HL-60 (cell line): ENCODE data around the gene DEPDC1B.
A peak's percentile ranks its signal among the peaks of the same experiment; 100 is the strongest.

ENCODE experiments used
- DNase-seq, 2 experiments: peaks; one replicate each; pipeline ENCODE4 v3.0.0-alpha.2; 2010 to 2020; ENCODE audit warnings: low read depth in 1 of 2, low spot score in 1 of 2
- H3K27ac ChIP-seq: fragments of 250-450 bp; sonication (Bioruptor Pico); replicated peaks from 2 replicates; pipeline ENCODE4 v1.5.1; 2020; ENCODE audit warnings: mild to moderate bottlenecking, moderate library complexity
- H3K27me3 ChIP-seq: fragments of 250-450 bp; sonication (Bioruptor Pico); 2 replicates; pipeline ENCODE4 v1.5.1; 2021; ENCODE audit warnings: mild to moderate bottlenecking, moderate library complexity; ENCODE audit not compliant: insufficient read depth, poor library complexity, severe bottlenecking
- H3K4me3 ChIP-seq: replicated peaks from 2 replicates; pipeline ENCODE4 v1.5.1; 2011; ENCODE audit warnings: mild to moderate bottlenecking, control low read depth, low read length; ENCODE audit not compliant: insufficient read depth
- GABPA ChIP-seq: IDR thresholded peaks from 2 replicates; pipeline ENCODE4 v1.6.1; 2012; ENCODE audit warnings: low read depth
- POLR2AphosphoS5 ChIP-seq: IDR thresholded peaks from 2 replicates; pipeline ENCODE4 v1.6.1; 2012; ENCODE audit warnings: low read depth
- REST ChIP-seq: IDR thresholded peaks from 2 replicates; pipeline ENCODE4 v1.6.1; 2012; ENCODE audit warnings: low read depth; ENCODE audit not compliant: insufficient replicate concordance
- SPI1 ChIP-seq: IDR thresholded peaks from 2 replicates; pipeline ENCODE4 v1.6.1; 2012; ENCODE audit warnings: low read depth, mild to moderate bottlenecking, borderline replicate concordance
- TF ChIP-seq, protein P1 (sequence below): IDR thresholded peaks from one replicate; pipeline ENCODE4 v1.5.1; 2011; ENCODE audit warnings: low read length, control low read depth, inconsistent platforms; ENCODE audit not compliant: insufficient read depth

The DEPDC1B gene

GRCh38 chr5:60703944-60704343, 4.0 kb upstream of the DEPDC1B start:
- no peak for DNase-seq
- Histone ChIP-seq H3K27ac (no peak overlapping the region), H3K27me3 (no peaks in the 10 kb centered on the region), H3K4me3 (no peak overlapping the region)
- no peak for TF ChIP-seq POLR2AphosphoS5
- TF ChIP-seq, protein P1, sequence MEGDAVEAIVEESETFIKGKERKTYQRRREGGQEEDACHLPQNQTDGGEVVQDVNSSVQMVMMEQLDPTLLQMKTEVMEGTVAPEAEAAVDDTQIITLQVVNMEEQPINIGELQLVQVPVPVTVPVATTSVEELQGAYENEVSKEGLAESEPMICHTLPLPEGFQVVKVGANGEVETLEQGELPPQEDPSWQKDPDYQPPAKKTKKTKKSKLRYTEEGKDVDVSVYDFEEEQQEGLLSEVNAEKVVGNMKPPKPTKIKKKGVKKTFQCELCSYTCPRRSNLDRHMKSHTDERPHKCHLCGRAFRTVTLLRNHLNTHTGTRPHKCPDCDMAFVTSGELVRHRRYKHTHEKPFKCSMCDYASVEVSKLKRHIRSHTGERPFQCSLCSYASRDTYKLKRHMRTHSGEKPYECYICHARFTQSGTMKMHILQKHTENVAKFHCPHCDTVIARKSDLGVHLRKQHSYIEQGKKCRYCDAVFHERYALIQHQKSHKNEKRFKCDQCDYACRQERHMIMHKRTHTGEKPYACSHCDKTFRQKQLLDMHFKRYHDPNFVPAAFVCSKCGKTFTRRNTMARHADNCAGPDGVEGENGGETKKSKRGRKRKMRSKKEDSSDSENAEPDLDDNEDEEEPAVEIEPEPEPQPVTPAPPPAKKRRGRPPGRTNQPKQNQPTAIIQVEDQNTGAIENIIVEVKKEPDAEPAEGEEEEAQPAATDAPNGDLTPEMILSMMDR, result no peak

DNA sequence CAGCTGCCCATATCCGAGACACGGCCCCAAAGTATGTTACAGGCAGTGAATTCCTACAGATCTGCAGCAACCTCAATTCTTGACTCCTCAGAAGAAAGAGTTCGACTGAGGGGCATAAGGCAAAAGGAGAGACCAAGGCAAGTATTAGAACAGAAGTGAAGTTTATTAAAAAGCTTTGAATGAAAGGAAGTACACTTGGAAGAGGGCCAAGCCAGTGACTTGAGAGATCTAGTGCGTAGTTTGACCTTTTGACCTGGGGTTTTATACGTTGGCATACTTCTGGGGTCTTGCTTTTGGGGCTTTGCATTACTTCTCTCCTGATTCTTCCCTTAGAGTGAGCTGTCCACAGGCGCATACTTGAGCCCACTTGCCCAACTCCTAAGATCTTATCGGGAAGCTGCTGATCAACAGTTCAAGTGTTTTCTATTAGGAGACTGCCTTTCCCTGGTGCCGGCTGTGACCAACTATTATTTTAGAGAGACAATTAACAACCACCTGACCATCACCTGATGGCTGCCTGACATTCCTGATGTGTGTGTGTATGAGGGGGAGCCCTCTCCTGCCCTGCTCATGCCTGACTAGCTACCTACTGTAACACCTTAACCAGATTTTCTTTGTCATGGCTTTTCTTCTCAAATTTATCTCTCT, 1.5 kb upstream of the DEPDC1B start:
- Histone ChIP-seq H3K4me3 (no peak overlapping the region), H3K27me3 (no peaks in the 10 kb centered on the region), H3K27ac (no peak overlapping the region)
- TF ChIP-seq REST (no peak), POLR2AphosphoS5 (no peak), GABPA (no peak), SPI1 (no peak)
- TF ChIP-seq, protein P1, result no peak
- DNase-seq, result no peak

GRCh38 chr5:60700416-60700757, 421 bp upstream of the DEPDC1B start:
- Histone ChIP-seq H3K27me3 (no peaks in the 10 kb centered on the region), H3K27ac (peak overlapping the region; percentile 79), H3K4me3 (peak overlapping the region; percentile 68)
- peak in 1 of 2 experiments; percentile 7 for DNase-seq
- no peak for TF ChIP-seq SPI1

DNA sequence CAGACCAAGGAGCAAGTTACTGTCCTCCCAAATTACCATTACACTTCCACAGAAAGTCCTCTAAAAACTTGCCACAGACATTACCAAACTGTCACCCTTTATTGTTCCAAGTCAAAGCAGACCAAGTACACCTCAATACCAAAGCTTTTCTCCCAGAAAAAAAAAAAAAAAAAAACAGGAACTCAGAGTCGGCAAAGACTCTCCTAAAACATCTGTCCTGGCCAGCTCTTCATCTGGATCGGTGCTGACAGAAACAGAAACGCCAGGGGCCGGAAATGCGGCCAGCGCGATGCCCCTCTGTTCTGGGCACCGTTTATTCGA, 718 bp downstream of the DEPDC1B start:
- Histone ChIP-seq H3K27ac (peak overlapping the region; percentile 79), H3K27me3 (no peaks in the 10 kb centered on the region), H3K4me3 (peak overlapping the region; percentile 68)
- no peak for DNase-seq
- peak; percentile 21; the same call in 1 of the 2 replicates for TF ChIP-seq SPI1
- TF ChIP-seq POLR2AphosphoS5, result no peak

DNA sequence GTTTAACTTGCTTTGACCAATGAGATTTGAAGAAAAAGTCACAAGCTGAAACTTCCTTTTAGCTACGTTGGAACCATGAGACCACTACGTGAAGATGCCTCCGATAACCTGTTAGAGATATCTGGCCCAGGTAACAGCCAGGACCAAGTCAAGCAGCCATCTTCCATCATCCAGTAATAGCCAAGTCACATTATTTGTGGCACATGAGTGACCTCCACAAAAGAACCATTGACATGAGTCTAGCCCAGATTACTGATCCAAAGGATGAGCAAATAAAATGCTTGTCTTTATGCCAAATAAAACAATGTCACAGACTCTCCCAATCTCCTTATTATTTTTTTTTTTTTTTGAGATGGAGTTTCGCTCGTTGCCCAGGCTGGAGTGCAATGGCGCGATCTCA, 1.6 kb downstream of the DEPDC1B start:
- H3K27me3 ChIP-seq, result no peaks in the 10 kb centered on the region
- no peak overlapping the region for H3K4me3 ChIP-seq
- no peak overlapping the region for H3K27ac ChIP-seq
- no peak for DNase-seq
- TF ChIP-seq SPI1, result no peak
- no peak for TF ChIP-seq POLR2AphosphoS5
- no peak for TF ChIP-seq GABPA
- TF ChIP-seq, protein P1, result no peak
- no peak for TF ChIP-seq REST
